VCaP (cell line): ENCODE measurements around the gene FUT8.
"Not testable (repeated sequence)": the region's sequence is repeated elsewhere in the genome, so short reads cannot be mapped to it uniquely, and the experiment has no call there.

Source experiments
- H3K27ac ChIP-seq: fragments of 450-650 bp; 2 replicates; pipeline ENCODE4 v1.5.1; 2017
- TF ChIP-seq, protein P1 (sequence below): fragments of 450-650 bp; conservative IDR thresholded peaks from 2 replicates; pipeline ENCODE4 v1.5.1; 2017; ENCODE audit warnings: mild to moderate bottlenecking, moderate library complexity

Gene FUT8

DNA sequence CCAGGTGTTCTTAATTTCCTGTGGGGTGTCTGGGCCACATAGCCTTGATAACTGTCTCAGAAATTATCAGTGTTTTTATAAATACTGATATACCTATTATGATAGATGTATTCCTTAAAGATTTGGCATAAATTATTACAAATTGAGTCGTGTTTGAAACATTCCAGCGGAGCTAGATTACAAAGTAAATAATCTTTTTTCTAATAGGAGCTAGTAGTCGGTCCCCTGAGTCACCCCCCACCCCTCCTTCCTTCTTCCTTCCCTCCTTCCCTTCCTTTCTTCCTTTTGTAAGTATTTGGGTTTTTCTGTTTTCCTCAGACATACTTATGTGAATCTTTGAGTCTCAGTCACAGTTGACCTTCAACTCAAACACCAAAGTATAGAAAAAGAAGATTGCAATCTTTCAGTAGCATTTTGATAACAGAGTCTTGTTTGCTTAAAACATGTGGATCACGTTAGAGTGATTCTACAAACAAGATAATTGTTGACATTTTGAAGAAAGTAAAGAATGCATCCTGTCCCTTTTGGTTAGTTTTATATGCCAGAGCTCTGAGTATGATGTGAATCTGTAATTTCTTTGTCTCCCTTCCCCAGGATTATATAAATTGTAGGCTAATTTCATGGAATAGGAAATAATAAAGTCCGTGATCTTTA is 264.0 kb downstream of the FUT8 start:
- peak overlapping the region; percentile 87 for H3K27ac ChIP-seq
- TF ChIP-seq, protein P1, sequence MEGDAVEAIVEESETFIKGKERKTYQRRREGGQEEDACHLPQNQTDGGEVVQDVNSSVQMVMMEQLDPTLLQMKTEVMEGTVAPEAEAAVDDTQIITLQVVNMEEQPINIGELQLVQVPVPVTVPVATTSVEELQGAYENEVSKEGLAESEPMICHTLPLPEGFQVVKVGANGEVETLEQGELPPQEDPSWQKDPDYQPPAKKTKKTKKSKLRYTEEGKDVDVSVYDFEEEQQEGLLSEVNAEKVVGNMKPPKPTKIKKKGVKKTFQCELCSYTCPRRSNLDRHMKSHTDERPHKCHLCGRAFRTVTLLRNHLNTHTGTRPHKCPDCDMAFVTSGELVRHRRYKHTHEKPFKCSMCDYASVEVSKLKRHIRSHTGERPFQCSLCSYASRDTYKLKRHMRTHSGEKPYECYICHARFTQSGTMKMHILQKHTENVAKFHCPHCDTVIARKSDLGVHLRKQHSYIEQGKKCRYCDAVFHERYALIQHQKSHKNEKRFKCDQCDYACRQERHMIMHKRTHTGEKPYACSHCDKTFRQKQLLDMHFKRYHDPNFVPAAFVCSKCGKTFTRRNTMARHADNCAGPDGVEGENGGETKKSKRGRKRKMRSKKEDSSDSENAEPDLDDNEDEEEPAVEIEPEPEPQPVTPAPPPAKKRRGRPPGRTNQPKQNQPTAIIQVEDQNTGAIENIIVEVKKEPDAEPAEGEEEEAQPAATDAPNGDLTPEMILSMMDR = no peak

DNA sequence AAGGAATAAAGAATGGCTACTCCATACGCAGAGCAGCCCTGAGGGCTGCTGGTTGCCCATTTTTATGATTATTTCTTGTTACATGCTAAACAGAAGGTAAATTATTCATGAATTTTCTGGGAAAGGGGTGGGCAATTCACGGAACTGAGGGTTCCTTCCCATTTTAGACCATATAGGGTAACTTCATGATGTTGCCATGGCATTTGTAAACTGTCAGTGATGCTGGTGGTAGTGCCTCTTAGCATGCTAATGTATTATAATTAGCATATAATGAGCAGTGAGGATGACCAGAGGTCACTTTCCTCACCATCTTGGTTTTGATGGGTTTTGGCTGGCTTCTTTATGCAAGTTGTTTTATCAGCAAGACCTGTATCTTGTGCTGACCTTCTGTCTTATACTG is 273.0 kb downstream of the FUT8 start:
- no peak overlapping the region for H3K27ac ChIP-seq
- TF ChIP-seq, protein P1 = no peak

DNA sequence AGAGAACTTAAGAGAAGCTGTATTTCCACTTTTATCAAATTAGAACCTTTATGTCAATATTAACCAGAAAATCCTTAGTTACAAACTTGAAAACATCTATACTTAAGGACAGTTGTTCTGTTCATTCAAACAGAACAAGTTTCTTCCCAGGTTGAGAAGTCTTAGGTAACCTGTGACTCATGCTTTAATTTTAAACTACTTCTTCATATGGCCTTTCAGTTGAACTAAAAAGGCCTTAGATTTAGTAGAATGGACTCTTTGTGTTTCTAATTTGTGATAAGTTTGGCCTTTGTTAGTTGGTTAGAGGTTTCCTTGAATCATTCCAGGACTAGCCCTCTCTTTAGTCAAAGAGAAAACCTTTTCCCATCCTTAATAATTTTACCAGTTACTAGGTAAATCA is 274.2 kb downstream of the FUT8 start:
- no peak overlapping the region for H3K27ac ChIP-seq
- TF ChIP-seq, protein P1 = no peak

DNA sequence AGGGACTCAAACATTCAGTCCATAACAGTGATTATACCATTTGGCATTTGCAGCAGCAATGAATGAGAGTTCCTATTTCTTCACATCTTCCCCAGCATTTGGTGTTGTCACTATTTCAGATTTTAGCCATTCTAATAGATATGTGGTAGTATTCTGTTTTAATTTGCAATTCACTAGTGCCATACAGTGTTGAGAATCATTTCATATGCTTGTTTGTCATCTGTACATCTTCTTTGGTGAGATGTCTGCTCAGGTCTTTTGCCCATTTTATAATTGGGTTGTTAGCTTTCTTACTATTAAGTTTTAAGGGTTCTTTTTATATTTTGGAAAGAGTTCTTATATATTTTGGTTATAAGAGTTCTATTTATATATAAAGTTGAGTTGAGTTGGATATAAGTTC is 276.5 kb downstream of the FUT8 start:
- H3K27ac ChIP-seq = no peak overlapping the region
- TF ChIP-seq, protein P1 = no peak

DNA sequence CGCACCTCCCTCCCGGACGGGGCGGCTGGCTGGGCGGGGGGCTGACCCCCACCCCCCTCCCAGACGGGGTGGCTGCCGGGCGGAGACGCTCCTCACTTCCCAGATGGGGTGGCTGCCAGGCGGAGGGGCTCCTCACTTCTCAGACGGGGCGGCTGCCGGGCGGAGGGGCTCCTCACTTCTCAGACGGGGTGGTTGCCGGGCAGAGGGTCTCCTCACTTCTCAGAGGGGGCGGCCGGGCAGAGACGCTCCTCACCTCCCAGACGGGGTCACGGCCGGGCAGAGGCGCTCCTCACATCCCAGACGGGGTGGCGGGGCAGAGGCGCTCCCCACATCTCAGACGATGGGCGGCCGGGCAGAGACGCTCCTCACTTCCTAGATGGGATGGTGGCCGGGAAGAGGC is 280.0 kb downstream of the FUT8 start:
- H3K27ac ChIP-seq = not testable (repeated sequence)

DNA sequence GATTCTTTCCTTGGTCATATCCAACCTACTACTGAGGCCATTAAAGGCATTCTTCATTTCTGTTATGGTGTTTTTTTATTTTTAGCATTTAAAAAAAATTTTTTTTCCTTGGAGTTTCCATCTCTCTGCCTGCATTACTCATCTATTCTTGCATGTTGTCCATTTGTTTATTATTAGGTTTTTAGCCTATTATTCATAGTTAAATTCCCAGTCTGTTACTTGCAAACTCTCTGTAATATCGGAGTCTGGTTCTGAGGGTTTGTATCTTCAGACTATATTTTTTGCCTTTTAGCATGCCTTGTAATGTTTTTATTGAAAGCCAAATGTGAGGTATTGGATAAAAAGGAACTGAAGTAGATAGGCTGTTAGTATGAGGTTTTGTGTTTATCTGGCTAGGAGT is 284.3 kb downstream of the FUT8 start:
- no peak overlapping the region for H3K27ac ChIP-seq
- TF ChIP-seq, protein P1 = no peak

DNA sequence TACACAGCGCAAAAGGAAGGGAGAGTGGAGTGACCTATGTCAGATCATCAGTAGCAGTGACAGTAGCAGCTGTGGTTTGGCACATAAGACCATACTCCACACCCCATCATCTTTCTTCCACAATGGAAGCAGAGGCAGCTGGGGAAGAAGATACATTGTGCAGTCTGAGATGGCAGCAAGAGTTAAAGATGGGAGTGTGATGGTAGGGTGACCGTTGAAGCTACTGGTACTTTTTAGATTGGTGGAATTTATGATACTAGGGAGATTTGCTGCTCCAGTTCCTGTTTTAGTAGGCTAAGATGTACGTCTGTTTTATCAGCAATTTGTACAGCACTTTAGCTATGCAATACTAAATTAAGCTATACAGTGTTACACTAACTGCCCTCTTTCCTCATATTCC is 291.0 kb downstream of the FUT8 start:
- TF ChIP-seq, protein P1 = no peak
- no peak overlapping the region for H3K27ac ChIP-seq

DNA sequence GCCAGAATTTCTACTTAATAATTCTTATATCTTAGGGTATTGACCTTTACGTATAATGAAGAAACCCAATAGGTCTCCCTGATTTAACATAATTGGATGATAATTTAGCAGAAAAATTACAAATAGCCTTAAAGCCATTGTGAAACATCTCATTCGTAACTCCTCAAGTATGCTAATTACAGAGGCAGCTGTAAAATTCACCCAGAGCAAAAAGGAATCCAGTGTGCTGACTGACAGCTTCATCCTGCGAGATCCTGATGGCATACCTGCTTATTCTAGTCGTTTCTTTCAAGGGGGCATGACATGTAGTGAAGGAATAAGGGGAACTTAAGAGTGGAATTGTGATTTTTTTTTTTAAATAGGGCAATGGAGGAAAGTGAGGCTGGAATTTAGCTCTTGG is 291.5 kb downstream of the FUT8 start:
- H3K27ac ChIP-seq = no peak overlapping the region

More for the DNA sequence above, 291.5 kb downstream of the FUT8 start:
- TF ChIP-seq, protein P1 = no peak
